Right cardiac atrium (tissue), 5 donors: ENCODE data around the gene DRAXIN. TPM values are rescaled to one million over a fixed set of nuclear protein-coding genes. Genes with fewer than 3 reads are reported as not detected.

ENCODE experiments used
- ATAC-seq, 2 donors: fragments of 200-7000 bp; cut with Tn5 transposase; one replicate each; pipeline versions ENCODE4 v1.8.0 to v1.9.1; 2020; ENCODE audit warnings: moderate library complexity in 2 of 2, mild to moderate bottlenecking in 1 of 2
- DNase-seq, 3 donors: peaks; one replicate each; pipeline ENCODE4 v3.0.0-alpha.2; 2020
- H3K27ac ChIP-seq: one replicate; pipeline ENCODE4 v1.5.1; 2013; ENCODE audit warnings: mild to moderate bottlenecking, low read length, control low read depth, moderate library complexity
- H3K27me3 ChIP-seq: one replicate; pipeline ENCODE4 v1.6.1; 2013; ENCODE audit not compliant: control insufficient read depth, insufficient read depth
- H3K4me1 ChIP-seq: one replicate; pipeline ENCODE4 v1.6.1; 2013; ENCODE audit warnings: low read length; ENCODE audit not compliant: control insufficient read depth, insufficient read depth
- H3K4me3 ChIP-seq: one replicate; pipeline ENCODE4 v1.5.1; 2013; ENCODE audit warnings: low read length, control low read depth
- H3K9me3 ChIP-seq: one replicate; pipeline ENCODE4 v1.6.1; 2013; ENCODE audit warnings: low read length; ENCODE audit not compliant: control insufficient read depth
- WGBS: extraction: QIAGEN DNeasy Blood & Tissue Kit; methylation state at CpG from one replicate; pipeline ENCODE4 v1.1.7; 2013; 5-methylcytosine and 5-hydroxymethylcytosine counted together
- intact Hi-C, 4 donors: fragments of 100-400 bp; cut with DNase I; formaldehyde crosslinking; loops; one replicate each; pipeline versions ENCODE4 v1.11.0 to v1.14.0; 2022 to 2023
- polyA plus RNA-seq: library from polyadenylated mRNA; stranded (reverse); fragments of 200-250 nt; gene quantifications from one replicate; pipeline ENCODE4 v1.2.3, GENCODE V29; 2013
- total RNA-seq, 4 donors: library from RNA; stranded (reverse); fragmentation: NEBNext Ultra II Directional; extraction: Animal tissue kit (Norgen Biotek cat#: 25700); gene quantifications; one replicate each; pipeline ENCODE4 v1.2.1, GENCODE V29; 2021
- donor health status: healthy with polysubstance abuse.
- donor health status: DM: no; HTN: yes; CAD: no.
- donor health status: DM: no; HTN: no; CAD: no.
- donor health status: DM: no; HTN: yes; CAD: no; lungs with severe emphysema.
- donor health status: DM: yes; HTN: yes; CAD: no.

Gene DRAXIN
- total and polyA plus RNA-seq, 5 donors, result 0.02 to 0.08 (median 0.03) TPM; not detected in 1

DNA sequence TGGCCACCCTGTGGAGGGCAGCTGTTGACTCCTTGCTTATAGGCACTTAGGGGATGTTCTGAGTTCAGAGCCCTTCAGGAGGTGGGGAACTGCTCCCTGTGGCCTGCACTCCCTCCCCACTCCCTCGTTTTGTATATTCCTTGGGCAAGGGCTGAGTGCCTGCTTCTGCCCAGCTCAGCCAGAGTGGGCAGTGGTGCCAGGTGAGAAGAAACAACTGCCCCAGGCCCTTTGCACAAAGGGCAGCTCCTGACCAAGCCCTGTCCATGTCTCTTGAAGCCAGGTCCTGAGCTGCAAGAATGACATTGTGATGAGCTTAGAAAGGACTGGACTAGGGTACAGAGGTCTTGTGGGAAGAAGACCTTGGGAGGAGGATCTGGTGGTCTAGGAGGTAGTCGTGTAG is 46.6 kb downstream of the DRAXIN start:
- Histone ChIP-seq H3K4me1 (peaks cover 4% of the 10 kb centered on the region), H3K4me3 (no peak overlapping the region)

DNA sequence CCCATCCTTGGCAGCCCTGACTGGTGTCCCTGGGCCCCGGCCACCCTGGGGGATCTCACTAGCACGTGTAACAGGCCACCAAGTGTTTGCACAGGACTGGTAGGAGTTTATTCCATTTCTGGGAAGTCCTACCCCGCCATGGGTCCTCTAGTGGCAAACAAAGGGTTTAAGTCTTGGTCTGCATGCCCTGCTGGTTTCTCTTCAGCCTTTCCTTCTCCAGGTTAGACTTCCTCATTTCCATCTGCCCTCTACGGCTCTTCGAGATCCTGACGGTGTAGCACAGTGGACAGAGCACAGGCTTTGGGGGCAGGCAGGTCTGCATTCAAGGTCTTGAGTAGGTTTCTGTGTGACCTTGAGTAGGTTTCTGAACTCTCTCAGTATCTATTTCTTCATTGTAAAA is 47.3 kb downstream of the DRAXIN start:
- Histone ChIP-seq H3K9me3 (no peaks in the 10 kb centered on the region), H3K27ac (no peak overlapping the region), H3K4me1 (peaks cover 4% of the 10 kb centered on the region), H3K4me3 (no peak overlapping the region), H3K27me3 (no peaks in the 10 kb centered on the region)
- 85% methylated on average over 6 of the region's 6 CpGs for WGBS
- DNase-seq (peak in 1 of 3 donors; percentile 46), ATAC-seq (no peak)
- intact Hi-C loops, result no loop called here

More for the DNA sequence above, 46.6 kb downstream of the DRAXIN start:
- 76% methylated on average over 2 of the region's 2 CpGs for WGBS
- H3K9me3 ChIP-seq, result no peaks in the 10 kb centered on the region
- intact Hi-C loops, result no loop called here
- peak in 1 of 3 donors; percentile 15 for DNase-seq
- no peak overlapping the region for H3K27ac ChIP-seq
- no peak for ATAC-seq
- no peaks in the 10 kb centered on the region for H3K27me3 ChIP-seq

DNA sequence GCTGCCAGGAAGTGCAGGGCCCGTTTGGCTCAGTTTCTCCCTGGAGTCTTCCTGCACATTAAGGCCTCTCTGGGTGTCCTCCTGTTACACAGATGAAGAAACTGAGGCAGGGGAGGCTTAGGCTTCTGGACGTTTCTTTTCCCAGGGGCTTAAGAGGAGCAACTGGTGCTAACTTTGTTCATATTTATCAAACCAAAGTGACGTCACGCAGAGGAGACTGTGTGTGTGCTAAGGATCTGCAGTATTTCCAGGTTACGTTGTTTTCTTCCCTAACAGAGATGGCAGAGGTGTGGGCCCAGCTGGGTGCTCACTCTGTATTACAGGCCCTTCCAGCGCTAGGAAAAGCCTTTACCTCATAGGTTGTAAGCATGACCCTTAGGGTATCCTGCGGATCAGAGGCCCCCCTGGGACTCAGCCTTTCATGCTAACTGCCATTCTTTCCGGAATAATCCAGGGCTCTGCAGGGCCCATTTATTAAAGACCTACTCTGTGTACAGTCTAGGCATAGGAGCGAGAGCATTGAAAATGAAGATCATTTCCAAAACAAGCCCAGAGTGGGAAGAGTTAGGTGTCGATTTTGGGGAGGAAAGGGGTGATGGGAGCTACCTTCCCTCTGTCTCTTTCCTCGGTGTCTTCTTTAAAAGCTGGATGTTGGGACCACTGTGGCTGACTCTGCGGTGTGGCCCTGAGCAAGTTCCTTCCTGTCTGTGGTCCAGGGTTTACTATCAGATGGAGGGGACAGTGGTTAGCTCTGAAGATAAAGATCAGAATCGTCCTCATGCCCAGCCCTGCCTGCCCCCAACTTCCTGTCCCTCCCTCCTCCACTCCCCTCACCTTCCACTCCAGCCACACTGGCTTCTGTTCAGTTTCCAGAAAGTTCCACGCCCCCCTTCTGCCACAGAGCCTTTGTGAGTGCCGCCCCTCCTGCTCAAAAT is 49.0 kb downstream of the DRAXIN start:
- DNase-seq (peak in 1 of 3 donors; percentile 14), ATAC-seq (no peak)
- Histone ChIP-seq H3K27me3 (no peaks in the 10 kb centered on the region), H3K4me1 (peaks cover 4% of the 10 kb centered on the region), H3K27ac (no peak overlapping the region), H3K4me3 (no peak overlapping the region), H3K9me3 (no peaks in the 10 kb centered on the region)
- WGBS, result 59% methylated on average over 15 of the region's 15 CpGs
- intact Hi-C loops, result no loop called here

DNA sequence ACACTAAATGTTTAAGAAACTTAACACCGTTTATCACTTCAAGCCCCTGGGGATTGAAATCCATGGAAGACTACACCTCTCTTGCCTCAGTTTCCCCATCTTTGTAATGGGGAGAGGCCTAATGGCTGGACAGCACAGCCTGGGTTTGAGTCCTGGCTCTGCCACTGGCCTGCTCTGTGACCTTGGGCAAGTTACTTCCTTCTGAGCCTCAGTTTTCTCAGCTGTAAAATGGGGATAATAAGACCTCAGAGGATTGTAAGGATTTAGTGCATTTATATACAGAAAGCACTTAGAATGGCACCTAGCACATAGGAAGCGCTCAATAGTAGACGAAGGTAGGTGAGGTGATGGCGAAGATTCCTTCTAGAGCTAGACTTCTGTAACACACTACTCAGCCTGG is 50.0 kb downstream of the DRAXIN start:
- no peak overlapping the region for H3K4me3 ChIP-seq
- no peak overlapping the region for H3K27ac ChIP-seq
- no peaks in the 10 kb centered on the region for H3K27me3 ChIP-seq
- WGBS, result 92% methylated on average over 4 of the region's 4 CpGs
- no peaks in the 10 kb centered on the region for H3K9me3 ChIP-seq
- no peak for DNase-seq
- intact Hi-C loops, result no loop called here
- H3K4me1 ChIP-seq, result peaks cover 4% of the 10 kb centered on the region
- ATAC-seq, result no peak

DNA sequence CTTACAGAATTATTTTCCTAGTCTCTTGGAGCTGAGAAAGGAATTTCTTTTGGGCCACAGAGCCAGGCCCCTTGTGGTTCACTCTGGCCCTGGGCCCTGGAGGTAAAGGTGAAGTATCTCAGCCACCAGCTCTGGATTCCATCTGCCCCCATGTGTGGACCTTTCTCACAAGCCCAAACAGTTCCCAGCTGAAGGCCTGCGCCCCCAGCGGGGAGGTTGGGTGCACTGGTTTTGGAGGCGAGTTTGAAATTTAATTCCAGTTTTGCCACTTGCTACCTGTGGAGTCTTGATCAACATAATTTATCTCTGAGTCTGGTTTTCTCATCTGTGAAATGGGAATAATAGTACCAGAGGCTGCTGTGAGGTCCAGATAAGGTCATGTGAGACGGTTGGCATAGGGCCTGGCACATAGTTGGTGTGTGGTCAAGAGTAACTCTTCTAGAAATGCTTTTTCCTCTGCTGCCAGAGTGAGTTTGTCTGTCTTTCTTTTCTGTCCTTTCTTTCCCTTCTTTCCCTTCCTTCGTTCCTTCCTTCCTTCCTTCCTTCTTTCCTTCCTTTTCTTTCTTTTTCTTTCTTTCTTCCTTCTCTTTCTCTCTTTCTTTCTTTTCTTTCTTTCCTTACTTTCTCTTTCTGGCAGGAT is 50.5 kb downstream of the DRAXIN start:
- DNase-seq (peak in 1 of 3 donors; percentile 23), ATAC-seq (no peak)
- H3K4me3 ChIP-seq, result no peak overlapping the region
- no peak overlapping the region for H3K27ac ChIP-seq
- H3K4me1 ChIP-seq, result peaks cover 4% of the 10 kb centered on the region
- no peaks in the 10 kb centered on the region for H3K27me3 ChIP-seq
- WGBS, result 87% methylated on average over 5 of the region's 5 CpGs
- intact Hi-C loops, result no loop called here
- H3K9me3 ChIP-seq, result no peaks in the 10 kb centered on the region

DNA sequence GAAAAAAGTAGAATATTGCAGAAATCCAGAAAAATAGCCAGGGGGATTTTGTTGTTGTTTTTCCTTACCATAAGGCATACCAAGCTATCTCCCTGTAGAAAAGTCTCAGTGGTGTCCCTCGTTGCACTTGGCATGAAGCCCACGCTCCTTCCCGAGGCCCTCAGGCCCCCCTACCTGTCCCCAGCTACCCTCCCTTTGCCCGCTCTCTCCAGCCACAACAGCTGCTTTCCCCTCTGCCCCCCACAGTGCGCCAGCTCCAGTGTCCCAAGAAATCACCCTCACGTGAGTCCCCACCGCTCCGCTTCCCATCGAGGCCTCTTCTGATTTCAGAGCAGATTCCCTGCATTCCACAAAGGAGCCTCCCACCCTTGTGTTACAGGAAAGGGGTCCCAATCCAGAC is 52.8 kb downstream of the DRAXIN start:
- 79% methylated on average over 9 of the region's 9 CpGs for WGBS
- H3K4me1 ChIP-seq, result no peaks in the 10 kb centered on the region
- no peak overlapping the region for H3K27ac ChIP-seq
- H3K9me3 ChIP-seq, result no peaks in the 10 kb centered on the region
- DNase-seq (peak in 1 of 3 donors; percentile 21), ATAC-seq (no peak)
- no peaks in the 10 kb centered on the region for H3K27me3 ChIP-seq
- intact Hi-C loops, result no loop called here
- no peak overlapping the region for H3K4me3 ChIP-seq

DNA sequence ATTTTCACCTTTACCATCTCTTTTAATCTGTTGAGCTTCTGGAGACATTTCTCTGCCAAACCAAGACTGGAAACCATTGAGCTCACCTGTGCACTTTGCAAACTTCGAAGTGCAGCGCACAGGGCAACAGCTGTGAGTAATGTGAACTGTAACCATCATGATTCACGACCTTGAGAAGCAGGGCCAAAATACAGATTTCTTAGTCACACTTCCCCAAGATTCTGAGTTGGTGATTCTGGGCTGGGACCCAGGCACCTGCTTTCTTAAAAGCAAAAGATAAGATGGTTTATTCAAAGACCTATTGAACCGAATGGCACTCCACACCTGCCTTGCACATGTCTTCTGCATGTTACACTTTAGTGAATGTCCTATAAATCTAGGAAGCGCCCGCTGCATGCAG is 54.6 kb downstream of the DRAXIN start:
- Histone ChIP-seq H3K4me3 (no peak overlapping the region), H3K4me1 (no peaks in the 10 kb centered on the region), H3K27me3 (no peaks in the 10 kb centered on the region), H3K9me3 (no peaks in the 10 kb centered on the region), H3K27ac (no peak overlapping the region)
- intact Hi-C loops, result no loop called here
- ATAC-seq (no peak), DNase-seq (no peak)
- 90% methylated on average over 6 of the region's 6 CpGs for WGBS

DNA sequence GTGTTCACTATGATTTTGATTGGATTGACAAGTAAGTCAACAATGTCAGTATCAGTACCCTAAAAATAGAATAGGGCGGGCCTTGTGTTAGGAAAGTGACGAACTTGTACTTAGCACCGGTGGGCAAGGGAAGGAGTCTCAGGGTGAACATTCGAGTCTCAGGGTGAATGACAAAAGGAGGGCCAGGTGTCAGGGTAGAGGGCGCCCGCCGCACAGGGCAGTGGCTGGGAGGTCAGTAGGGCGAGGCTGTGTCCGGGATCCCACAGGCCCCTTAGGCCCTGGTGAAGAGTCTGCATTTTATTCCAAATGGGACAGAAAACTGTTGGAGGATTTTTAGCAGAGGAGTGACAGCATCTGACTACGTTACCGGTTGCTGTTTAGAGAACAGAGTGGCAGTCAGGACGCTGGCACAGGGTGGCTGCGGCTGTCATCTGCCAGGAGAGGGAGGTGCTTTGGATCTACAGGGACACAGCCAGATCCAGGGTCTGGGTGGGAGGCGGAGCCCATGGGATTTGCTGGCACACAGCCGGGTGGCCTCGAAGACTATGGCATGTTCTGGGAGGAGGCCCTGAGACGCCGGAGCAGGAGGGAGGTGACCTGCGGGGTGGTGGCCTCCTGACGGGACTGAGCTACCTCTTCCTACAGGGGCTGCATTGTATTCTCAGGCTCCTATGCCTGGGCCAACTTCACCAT is 55.4 kb downstream of the DRAXIN start:
- Histone ChIP-seq H3K9me3 (no peaks in the 10 kb centered on the region), H3K4me3 (no peak overlapping the region), H3K4me1 (no peaks in the 10 kb centered on the region), H3K27me3 (no peaks in the 10 kb centered on the region), H3K27ac (peak overlapping the region; percentile 32)
- DNase-seq (peak in 2 of 3 donors; percentile 73 to 76), ATAC-seq (peak; percentile 43 to 59)
- intact Hi-C loops, result no loop called here
- WGBS, result 69% methylated on average over 20 of the region's 20 CpGs

DNA sequence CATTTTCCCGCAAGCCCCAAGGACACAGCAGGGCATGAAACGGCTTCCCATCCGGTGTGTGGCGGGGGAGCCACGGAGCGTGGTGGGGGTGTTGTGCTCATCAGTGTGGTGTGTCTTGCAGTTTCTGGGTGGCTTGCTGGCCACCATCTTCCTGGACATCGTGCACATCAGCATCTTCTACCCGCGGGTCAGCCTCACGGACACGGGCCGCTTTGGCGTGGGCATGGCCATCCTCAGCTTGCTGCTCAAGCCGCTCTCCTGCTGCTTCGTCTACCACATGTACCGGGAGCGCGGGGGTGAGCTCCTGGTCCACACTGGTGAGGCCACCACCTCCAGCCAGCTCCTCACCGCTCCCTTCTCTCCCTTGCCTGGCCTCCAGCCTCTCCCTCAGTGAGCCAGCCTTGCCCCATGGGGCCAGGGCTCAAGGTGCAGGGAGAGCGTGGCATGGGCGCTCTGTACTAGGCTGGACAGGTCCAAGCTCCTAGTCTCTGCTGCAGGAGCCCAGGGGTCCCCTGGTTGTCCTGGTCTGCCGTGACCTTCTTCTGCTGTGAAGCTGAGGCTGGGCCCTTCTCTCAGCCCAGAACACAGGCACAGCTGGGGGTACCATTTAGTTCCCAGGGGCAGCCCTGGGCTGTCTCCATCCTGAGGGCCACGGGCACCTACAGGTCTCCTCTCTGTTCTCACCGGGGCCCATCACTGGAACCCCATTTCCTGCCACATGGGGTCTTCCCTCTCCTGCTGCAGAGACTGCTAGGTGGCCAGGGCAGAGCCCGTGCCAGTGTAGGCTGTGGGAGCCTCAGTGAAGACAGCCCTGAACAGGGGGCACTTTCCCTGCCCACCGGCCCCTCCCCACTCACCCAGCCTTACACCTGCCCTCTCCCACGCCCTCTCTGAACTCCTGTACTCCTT is 57.0 kb downstream of the DRAXIN start:
- H3K4me1 ChIP-seq, result no peaks in the 10 kb centered on the region
- ATAC-seq (peak in 1 of 2 donors; percentile 2), DNase-seq (peak in 1 of 3 donors; percentile 46)
- H3K9me3 ChIP-seq, result no peaks in the 10 kb centered on the region
- H3K27me3 ChIP-seq, result no peaks in the 10 kb centered on the region
- intact Hi-C loops, result no loop called here
- no peak overlapping the region for H3K27ac ChIP-seq
- no peak overlapping the region for H3K4me3 ChIP-seq
- 95% methylated on average over 27 of the region's 27 CpGs for WGBS

DNA sequence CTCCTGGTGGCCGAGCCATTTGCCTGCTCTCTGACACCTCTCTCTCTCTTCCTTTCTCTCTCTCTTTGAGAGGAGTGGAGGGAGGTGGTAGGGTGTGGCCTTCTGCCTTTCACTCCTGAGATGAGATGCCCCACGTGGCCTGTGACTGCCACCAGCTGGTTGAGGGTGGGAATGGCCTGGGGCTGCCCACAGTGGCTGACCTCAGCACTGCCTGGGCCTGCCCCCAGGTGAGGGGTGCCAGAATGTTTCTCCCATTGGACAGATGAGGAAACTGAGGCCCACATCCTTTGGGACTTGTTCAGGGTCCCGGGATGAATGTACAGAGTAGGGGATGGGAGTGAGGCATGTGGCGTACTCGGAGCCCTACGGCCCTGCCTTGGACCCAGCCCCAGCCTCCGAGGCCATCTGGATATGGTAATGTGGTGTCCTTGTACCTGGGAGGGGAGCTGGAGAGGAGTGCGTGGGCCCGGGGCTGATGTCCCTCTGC is 57.7 kb downstream of the DRAXIN start:
- ATAC-seq (peak; percentile 38 to 74), DNase-seq (peak; percentile 46 to 81 (median 74))
- no peaks in the 10 kb centered on the region for H3K27me3 ChIP-seq
- H3K9me3 ChIP-seq, result no peaks in the 10 kb centered on the region
- no peak overlapping the region for H3K4me3 ChIP-seq
- intact Hi-C loops, result no loop called here
- no peak overlapping the region for H3K27ac ChIP-seq
- no peaks in the 10 kb centered on the region for H3K4me1 ChIP-seq
- WGBS, result 82% methylated on average over 9 of the region's 9 CpGs
